Measurements from ENCODE around the gene ZNF622. TPM values are rescaled to one million over a fixed set of nuclear protein-coding genes. Genes with fewer than 3 reads are reported as not detected.

ZNF622 gene
- total RNA-seq, 1 donor from 2014 or later: 28.1 TPM

- no peak for TF ChIP-seq CTCF (IDR thresholded peaks at IDR 0.05)
- no peak overlapping the region for H3K27ac ChIP-seq
- H3K4me3 ChIP-seq: no peak overlapping the region
- no peaks in the 10 kb centered on the region for H3K4me1 ChIP-seq
- no peaks in the 10 kb centered on the region for H3K36me3 ChIP-seq
- H3K27me3 ChIP-seq (ENCODE audit: low read depth): no peaks in the 10 kb centered on the region
- no peak for DNase-seq
- intact Hi-C loops (cut with DNase I): no loop called here
- peak; percentile 35 to 45 for ATAC-seq
- no peaks in the 10 kb centered on the region for H3K9me3 ChIP-seq
These were observed 21.1 kb upstream of the ZNF622 start for GRCh38 chr5:16486711-16487111.

DNA sequence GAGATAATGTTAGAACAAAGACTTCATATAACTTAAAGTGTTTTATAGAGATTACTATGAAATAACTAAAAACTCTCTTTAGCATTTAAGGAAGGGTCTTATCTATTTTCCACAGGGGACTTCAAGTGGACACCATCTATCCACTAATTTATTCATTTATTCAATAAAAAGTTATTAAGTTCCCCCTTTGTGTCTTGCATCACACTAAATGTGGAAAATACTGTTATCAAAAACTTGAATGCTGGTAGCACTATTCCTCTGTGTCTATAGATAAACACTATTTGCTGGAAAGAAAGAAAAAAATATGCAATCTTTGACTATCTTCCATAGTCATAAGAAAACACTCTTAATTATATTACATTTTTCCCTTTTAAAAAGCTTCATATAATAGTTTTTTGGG lies 20.1 kb upstream of the ZNF622 start:
- no peak overlapping the region for H3K4me3 ChIP-seq
- TF ChIP-seq CTCF (IDR thresholded peaks at IDR 0.05): no peak
- no peak overlapping the region for H3K27ac ChIP-seq
- H3K9me3 ChIP-seq: no peaks in the 10 kb centered on the region
- ATAC-seq: no peak
- H3K4me1 ChIP-seq: no peaks in the 10 kb centered on the region
- intact Hi-C loops (cut with DNase I): no loop called here
- H3K27me3 ChIP-seq (ENCODE audit: low read depth): no peaks in the 10 kb centered on the region
- DNase-seq: no peak
- no peaks in the 10 kb centered on the region for H3K36me3 ChIP-seq

DNA sequence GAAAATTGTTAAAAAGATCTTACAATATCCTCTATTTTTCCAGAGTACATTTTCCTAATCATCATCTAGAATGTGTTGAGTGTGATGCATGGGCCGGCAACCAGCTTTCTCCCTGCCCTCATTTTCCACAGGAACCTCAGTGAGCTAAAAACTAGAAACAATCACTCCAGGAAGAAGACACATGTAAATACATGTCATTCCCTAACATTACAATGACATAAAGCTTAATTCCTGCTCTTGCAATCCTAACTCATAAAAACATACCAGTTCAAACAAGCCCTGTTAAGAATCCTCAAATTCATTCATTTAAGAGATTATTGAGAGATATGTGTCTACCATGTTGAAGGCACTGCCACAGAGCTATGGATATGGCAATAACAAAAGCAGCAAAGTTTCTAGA lies 18.5 kb upstream of the ZNF622 start:
- Histone ChIP-seq H3K27ac (no peak overlapping the region), H3K9me3 (no peaks in the 10 kb centered on the region), H3K36me3 (no peaks in the 10 kb centered on the region), H3K4me1 (no peaks in the 10 kb centered on the region), H3K4me3 (no peak overlapping the region), H3K27me3 (ENCODE audit: low read depth) (no peaks in the 10 kb centered on the region)
- ATAC-seq (no peak), DNase-seq (no peak)
- no peak for TF ChIP-seq CTCF (IDR thresholded peaks at IDR 0.05)
- intact Hi-C loops (cut with DNase I): no loop called here

GRCh38 chr5:16483361-16483760 lies 17.8 kb upstream of the ZNF622 start:
- no peak for TF ChIP-seq CTCF (IDR thresholded peaks at IDR 0.05)
- Histone ChIP-seq H3K4me3 (no peak overlapping the region), H3K4me1 (no peaks in the 10 kb centered on the region), H3K27me3 (ENCODE audit: low read depth) (no peaks in the 10 kb centered on the region), H3K9me3 (no peaks in the 10 kb centered on the region), H3K36me3 (no peaks in the 10 kb centered on the region), H3K27ac (no peak overlapping the region)
- intact Hi-C loops (cut with DNase I): no loop called here
- no peak for ATAC-seq
- DNase-seq: no peak

DNA sequence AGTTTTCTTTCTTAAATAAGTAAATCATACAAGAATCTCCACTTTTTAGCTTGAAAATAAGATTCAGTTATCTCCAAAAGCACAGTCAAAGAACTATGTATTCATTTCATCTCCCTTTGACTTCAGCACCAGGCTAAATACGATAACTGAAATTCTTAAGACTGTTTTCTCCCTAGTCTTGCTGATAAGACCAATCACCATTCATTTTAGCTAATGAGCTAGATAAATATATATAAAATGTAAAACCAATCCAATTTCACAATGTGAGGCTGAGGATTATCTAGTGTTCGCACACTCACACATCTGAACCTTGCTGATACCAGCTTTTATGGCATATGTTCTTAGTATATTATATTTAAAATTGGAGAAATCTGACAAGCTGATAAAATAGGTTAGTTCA lies 17.3 kb upstream of the ZNF622 start:
- ATAC-seq (no peak), DNase-seq (no peak)
- Histone ChIP-seq H3K27me3 (ENCODE audit: low read depth) (no peaks in the 10 kb centered on the region), H3K27ac (no peak overlapping the region), H3K4me1 (no peaks in the 10 kb centered on the region), H3K4me3 (no peak overlapping the region), H3K9me3 (no peaks in the 10 kb centered on the region), H3K36me3 (no peaks in the 10 kb centered on the region)
- TF ChIP-seq CTCF (IDR thresholded peaks at IDR 0.05): no peak
- intact Hi-C loops (cut with DNase I): no loop called here

Data from lower lobe of right lung (tissue), 2 donors.